UCSD-AML1 (cell line): ENCODE results near the gene PCNX4.

ENCODE experiments used
- DNase-seq: peaks from one replicate; lab custom pipeline; 2025; ENCODE audit not compliant: unreplicated experiment; lab: John Stamatoyannopoulos, UW

Gene PCNX4

DNA sequence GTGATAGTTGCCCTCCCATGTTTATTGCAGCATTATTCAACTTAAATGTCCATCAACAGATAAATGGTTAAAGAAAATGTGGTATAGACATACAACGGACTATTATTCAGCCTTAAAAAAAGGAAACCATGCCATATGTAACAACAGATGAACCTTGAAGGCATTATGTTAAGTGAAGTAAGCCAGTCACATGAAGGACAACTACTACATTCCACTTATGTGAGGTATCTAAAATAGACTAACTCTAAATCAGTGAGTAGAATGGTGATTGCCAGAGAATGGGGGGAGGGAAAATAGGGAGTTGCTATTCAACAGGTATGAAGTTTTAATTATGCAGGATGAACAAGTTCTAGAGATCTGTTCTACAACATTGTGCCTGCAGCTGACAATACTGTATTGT is 10.1 kb downstream of the PCNX4 start:
- DNase-seq, result no peak

DNA sequence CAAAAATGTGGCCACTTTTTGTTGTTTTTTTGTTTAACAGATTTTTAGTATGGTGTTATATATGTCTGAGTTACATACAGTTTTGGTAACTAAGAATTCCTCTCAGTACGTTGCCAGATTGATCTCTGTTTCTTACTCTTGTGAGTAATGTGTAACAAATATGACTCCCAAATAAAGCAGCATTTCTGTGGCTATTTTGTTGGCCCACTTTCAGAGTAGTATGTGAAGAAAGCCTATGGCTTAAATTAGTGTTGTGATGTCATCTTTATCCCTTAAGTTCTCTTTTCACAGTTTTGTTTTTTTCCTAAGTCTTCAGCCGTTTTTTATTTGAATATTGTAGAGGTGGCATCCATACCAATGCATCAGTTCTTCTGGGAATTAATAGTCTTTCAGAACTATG is 10.7 kb downstream of the PCNX4 start:
- DNase-seq, result no peak

DNA sequence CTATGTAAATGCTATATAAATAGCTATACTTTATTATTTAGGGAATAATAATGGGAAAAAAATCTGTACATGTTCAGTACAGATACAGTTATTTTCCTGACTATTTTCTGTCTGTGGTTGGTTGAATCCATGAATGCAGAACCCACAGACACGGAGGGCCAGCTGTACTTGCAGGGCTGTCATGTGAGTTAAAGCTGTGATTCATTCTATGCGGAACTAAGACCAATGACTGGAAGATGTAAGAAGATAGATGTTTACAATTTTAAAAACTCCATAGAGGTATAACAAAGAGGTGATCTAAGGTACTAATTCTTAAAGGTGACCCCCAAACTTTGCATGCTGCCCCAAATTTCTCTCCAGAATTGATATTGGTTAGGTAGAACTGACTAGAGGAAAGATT is 14.6 kb downstream of the PCNX4 start:
- DNase-seq, result no peak

DNA sequence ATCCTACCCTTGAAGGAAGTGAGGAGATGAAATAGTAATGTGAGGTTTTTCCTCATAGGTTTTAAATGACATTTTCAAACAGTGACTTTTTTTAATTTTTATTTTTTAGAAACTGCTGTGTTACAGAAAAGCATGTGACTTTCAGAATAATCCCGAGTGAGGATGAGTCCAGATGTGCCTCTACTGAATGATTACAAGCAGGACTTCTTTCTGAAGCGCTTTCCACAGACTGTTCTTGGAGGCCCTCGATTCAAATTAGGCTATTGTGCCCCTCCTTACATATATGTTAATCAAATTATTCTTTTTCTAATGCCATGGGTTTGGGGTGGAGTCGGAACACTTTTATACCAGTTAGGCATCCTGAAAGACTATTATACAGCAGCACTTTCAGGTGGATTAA is 15.8 kb downstream of the PCNX4 start:
- DNase-seq, result no peak

DNA sequence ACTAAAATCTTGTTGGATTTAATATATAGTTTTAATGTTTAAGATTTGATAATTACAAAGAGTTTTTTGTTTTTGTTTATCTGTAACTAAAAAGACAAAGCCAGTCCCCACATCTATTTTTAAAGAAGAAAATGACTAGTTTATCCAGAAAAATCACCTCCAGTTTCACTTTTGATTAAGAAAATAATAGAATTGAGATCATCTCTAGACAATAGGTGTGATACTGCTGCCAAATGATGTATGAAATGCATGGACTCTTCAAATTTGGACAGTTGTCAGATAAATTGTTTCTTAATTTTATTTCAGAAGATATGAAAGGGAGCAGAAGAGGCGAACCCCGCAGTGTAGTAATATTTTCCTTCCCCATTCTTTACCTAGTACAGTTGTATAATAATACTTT is 20.0 kb downstream of the PCNX4 start:
- DNase-seq, result no peak

DNA sequence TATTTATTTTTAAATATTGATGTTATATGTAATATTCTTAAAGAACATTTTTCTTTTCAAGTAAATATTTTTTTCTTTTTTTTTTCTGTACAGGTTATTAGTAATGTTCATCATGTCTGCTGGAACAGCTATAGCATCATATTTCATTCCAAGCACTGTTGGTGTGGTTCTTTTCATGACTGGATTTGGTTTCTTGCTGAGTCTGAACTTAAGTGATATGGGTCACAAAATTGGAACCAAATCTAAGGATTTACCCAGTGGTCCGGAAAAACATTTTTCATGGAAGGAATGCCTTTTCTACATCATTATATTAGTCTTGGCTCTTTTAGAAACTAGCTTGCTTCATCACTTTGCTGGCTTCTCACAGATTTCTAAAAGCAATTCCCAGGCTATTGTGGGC is 23.2 kb downstream of the PCNX4 start:
- no peak for DNase-seq

DNA sequence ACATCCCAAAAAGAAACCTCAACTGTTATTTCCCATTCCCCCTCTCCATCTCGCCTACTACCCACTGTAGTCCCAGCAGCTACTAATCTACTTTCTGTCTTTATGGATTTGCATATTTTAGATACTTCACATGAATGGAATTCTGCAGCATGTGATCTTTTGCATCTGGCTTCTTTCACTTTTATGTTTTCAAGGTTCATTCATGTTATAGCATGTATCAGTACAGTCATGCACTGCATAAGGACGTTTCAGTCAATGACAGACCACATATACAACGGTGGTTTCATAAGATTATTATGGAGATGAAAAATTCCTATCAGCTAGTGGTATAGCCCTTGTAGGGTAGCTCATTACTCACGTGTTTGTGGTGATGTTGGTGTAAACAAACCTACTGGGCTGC is 24.5 kb downstream of the PCNX4 start:
- DNase-seq, result no peak

DNA sequence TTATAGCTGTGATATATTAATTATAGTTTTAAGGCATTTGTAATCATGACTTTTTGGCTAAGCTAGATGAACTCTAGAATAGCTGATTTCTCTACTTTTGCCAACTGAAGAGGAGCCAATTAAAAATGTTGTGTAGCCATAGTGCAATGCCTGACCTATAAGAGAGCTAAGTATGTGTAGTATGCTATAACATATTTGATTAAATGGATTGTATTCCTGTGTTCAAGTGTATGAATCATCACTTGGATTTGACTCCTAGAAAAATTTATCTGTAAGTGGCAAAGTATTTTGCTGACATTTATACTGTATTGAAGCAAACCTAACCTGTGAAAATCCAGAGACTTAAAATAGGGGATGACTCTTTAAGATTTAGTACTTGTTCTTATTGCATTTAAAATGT is 34.2 kb downstream of the PCNX4 start:
- DNase-seq, result no peak

DNA sequence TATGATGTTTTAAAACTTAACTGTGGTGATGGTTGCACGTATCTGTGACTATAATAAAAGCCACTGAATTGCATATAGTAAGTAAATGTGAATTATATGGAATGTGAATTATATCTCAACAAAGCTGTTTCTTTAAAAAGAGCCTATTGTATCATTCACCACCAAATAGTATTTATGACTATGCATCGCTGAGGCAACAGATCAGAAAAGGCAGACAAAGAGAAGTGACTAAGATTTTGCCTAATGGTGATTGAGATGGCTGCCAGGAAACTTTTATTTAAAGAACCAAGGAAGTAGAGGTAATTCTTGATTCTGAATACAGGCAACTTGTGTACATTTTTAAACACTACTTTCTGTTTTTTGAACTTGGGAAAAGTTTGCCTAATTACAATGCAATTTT is 41.8 kb downstream of the PCNX4 start:
- DNase-seq, result no peak

DNA sequence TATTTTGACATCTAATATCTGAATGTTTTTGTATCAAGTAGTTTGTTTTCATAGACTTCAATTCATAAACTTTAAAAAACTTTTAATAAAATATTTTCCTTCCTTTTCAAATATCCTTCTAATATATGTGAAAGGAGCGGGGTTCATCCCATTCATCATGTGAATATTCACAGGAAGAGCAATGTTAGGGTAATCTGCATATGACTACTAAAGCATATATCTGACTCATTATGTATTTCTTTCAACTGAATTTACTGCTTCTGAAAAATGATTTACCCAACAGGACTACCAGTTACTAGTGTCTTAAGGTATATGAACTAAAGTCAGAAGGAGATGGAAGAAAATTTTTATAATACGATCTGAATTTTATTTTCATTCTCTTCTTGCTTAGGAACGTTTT is 43.0 kb downstream of the PCNX4 start:
- no peak for DNase-seq

DNA sequence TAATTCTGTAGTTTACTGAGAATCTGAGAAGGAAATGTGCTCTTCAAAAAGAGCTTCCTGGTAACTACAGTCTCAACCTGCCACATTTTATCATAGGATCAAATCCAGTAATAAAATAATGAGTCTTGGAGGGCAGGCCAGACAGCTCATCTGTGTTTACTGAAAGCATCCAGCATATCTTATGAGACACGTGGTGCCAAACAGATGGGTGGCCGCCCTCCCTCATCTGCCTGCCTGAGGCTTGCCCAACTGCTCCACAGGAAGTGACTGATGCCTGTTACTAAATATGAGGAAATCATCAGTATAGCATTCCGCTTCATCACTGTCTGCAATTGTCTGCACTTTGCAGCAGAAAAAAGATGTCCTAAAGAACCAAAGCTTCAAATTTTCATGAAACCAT is 60.0 kb downstream of the PCNX4 start:
- peak; percentile 34 for DNase-seq

DNA sequence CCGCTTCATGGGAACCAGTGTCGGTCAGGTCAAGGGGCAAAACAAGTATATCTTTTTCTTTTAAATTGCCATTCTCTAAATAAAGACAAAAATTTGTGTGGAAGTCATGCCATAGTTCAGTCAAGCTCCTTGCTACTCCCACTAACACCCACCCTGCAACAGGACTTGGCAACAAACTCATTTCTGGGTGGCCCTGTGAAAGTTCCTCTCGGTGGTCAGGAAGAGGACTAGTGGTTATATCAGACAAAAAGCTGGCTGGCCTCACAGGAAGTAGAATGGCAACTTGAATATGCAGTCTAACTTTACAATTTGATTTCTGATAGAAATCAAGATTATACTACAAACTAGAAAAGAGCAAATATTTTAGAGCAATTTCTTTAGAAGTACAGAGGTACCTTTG is 62.3 kb downstream of the PCNX4 start:
- peak; percentile 13 for DNase-seq

DNA sequence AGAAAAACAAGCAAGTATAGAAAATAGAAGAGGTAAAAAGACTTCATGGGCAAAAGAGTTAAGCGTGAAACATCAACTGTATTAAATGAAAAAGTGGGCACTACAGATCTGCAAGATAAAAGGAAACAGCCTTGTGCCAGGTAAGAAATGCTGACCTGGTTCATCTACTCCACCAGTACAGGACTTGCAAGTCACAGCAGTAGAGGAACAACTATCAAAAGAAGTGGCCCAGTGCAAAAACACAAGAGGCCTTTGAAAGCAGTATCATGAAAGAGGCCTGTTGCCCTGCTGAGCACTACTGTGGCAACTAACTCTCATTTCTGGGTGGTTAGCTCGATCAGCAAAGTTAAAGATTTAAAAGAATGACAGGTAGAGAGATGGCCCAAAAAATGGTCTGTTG is 62.9 kb downstream of the PCNX4 start:
- DNase-seq, result no peak

DNA sequence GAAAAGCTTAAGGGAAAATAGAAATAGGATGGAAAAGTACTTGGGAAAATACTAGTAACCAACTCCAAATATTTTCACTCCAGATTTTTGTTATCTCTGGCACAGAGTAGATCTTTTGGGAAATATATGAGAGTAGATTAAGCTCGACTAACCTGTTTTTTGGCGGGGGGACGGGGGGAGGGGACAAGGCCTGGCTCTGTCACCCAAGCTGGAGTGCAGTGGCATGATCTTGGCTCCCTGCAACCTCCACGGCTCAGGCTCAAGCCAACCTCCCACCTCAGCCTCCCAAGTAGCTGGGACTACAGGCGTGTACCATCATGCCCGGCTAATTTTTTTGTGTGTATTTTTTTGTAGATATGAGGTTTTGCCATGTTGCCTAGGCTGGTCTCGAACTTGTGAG is 68.7 kb downstream of the PCNX4 start:
- no peak for DNase-seq

DNA sequence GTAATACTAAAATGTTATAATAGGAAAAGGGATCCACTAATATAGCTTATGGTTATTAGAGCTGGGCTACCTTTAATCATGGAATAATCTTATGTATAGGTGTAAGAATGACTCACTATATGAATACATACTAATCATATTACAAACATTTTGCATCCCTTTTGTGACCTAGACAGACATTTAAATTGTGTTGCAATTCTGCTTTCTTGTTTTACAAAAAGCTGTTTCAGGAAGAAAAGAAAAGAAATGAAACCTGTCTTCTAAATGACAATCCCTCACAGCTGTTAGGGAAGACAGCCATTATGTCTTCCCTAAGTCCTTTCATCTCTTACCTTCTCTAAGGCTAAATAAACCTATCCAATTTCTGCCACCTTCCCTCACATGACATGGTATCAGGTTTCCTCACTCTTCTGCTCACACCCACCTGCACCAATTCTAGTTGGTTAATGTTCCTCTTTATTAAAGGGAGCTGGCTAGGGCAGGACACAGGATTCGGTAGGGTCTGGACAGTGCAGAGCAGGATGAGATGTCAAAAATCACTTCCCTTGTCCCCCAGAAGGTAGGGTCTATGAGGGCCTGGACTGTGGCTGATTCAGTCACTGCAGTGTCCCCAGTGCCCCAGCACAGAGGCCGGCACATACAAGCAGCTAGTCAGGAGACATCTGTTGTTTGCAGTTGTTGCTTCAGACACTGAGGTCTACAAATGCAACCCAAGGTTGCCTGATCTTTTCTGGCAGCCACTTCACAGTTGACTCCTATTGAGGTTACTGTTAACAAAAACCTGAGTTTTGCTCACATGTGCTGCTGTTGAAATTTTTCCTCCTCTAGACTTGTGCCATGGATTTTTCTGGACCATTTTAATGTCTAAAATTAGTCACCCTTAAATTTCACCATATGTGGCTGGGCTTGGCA is 69.7 kb downstream of the PCNX4 start:
- DNase-seq, result no peak

DNA sequence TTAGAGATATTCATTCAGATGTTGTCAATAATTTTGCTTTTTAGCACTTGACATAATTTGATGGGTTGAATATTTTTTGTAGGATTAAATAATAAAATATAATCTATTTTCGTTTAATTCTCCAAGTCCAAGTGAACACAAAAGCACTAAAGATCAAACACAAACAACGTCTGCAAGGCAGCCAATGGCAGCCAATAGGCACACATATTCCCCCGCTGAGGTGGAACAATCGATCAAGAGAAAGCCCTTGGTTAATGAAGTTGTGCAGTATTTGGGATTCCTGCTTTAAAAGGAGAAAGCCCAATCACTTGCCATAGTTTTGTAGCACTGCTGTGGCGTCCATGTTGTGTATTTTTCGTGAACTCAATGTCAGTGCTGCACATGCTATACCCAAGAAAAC is 72.0 kb downstream of the PCNX4 start:
- DNase-seq, result no peak

DNA sequence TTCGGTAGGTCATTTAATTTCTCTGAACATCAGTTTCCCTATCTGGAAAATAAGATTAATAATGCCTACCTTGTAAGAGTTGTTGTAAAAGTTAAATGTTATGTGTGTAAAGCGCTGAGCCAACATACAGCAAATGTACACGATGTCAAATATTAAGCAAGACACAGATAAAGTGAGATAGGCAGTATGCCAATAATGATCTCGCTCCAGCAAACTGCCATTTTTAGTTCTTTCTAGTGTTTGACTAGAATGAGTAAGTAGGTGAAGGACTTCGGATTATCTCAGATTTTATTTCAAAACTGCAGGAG is 72.6 kb downstream of the PCNX4 start:
- DNase-seq, result no peak

DNA sequence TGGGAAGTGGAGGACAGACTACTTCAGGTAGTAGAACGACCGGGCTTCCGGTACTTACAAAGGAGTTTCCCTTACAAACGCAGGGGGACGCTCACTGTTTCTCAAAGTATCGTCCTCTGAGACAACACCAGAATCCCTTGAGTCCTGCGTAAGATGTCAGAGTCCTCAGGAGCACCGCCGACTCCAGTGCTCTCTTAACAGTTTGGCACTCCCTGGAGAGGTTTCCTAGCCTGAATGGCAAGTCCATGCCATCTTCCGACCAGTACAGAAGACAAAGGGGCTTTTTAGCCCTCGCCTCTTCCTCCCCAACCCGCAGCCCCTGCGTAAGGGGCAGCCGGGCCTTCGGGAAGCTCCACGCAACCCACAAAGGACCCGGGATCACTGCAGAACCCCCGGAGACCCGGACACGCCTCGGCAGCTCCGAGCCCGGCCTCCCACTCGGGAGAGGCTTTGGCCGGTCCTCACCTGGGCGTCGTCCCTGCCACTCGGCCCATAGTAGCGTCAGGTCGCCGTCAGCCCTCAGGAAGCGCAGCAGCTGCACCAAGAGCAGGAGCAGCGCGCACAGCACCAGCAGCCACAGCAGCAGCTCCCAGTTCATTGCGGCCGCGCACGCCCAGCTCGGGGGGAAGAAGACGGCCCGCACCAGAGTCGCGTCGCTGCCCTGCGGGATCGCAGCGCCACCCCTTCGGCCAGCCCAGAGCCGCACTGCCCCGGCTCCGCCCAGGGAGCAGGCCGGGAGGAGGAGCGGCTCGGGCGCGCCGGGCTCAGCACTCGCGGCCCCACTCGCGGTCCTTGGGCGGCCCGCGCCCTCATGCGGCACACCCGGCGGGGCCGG is 73.2 kb downstream of the PCNX4 start, which contains the start of gene DHRS7:
TSS of gene DHRS7 (minus strand) at position 687 of the 835 bp plus-strand sequence. CDS start at position 598, 89 bp downstream.
- peak; percentile 87 for DNase-seq

DNA sequence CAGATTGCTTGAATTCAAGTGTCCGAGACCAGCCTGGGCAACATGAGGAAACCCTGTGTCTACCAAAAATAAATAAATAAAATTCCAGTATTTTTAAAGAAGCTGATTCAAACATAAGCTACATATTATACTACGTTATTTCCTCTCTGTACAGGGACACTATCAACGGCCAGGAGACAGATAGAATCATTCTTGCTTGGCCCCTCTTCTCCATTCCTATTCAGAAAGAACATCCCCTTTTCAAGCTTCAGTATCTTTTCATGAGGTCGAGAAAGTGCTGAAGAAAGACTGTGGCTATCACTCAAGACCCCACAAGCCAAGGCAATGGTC is 73.8 kb downstream of the PCNX4 start:
- no peak for DNase-seq

DNA sequence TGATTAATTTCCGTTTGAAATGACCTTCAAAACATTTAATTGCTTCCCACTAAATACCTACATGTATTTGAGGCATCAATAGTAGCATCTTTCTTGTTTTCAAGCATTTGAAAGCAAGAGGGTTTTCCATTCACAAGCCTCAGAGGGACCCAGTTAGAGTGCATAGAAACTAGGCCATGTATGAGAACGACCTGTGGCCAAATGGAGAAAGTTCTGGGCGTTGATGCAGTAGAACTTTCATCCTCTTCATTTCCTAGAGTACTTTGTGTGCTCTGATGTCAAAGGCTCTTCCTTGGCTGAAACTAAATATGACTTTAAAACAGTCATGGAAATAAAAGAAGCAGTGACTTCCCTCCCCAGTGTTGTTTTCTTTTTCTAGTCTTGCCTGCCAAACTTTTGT is 74.4 kb downstream of the PCNX4 start:
- DNase-seq, result no peak

DNA sequence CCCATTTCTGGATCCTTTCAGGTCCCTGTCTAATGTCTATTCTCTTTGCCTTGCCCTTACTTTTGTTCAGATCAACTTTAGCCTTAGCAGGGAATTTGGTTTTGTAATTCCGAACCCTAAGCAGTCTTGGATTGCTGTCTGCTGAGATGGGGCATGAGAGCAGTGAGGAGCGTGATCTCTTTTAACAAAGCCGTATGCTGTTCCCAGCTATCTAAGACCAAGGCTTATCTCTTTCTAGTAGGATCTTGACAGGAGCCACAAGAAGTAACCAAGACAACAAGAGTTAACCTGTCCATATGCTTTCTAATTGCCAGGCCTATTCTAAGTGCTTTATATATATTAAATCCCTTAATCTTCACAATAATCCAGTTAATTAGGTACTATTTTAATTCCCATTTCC is 78.0 kb downstream of the PCNX4 start:
- DNase-seq, result no peak

DNA sequence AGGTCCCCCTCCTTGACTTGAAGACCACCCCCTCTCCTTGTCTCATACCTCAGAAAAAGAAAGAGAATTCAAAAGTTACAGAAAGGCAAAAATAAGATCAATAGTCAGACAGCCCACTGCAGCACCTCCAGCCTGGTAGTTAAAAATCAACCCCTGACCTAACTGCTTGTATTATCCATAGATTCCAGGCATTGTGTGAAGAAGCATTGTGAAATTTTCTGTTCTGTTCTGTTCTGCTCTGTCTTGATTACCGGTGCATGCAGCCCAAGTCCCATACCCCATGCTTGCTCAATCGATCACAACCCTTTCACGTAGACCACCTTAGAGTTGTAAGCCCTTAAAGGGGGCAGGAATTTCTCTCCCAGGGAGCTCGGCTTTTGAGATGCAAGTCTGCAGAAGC is 79.2 kb downstream of the PCNX4 start:
- DNase-seq, result no peak

DNA sequence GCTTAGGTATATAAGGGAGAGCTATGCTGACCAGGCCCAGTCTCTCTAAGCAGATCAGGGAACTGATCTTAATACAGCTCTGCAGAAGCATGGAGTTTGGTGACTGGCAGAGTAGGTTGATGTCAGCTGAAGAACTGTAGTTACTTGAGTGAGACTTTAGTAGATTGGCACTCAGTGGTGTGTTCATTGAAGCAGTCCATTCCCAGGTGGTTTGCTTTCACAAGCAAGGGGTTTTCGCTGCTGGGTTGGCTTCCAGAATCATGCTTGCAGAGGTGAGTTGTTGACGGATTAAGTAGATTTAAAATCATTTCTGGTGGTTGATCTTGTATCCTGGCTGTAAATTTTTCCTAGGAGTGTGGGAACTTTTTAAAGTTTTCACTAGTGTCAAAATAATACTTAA is 80.0 kb downstream of the PCNX4 start:
- no peak for DNase-seq
